Parathyroid adenoma (tissue), 2 donors: Measurements from ENCODE around the gene GRIA4.
A peak's percentile ranks its signal among the peaks of the same experiment; 100 is the strongest.

ENCODE experiments used
- H2AFZ ChIP-seq: fragments of 300-600 bp; sonication (generic); one replicate; pipeline ENCODE4 v1.7.0; 2017; ENCODE audit warnings: antibody characterized with exemption, mild to moderate bottlenecking
- H3K27ac ChIP-seq: fragments of 300-600 bp; sonication (generic); one replicate; pipeline ENCODE4 v1.7.0; 2017
- H3K27me3 ChIP-seq: fragments of 300-600 bp; sonication (generic); one replicate; pipeline ENCODE4 v1.7.0; 2017; ENCODE audit warnings: low read length; ENCODE audit not compliant: control insufficient read depth, insufficient read depth
- H3K36me3 ChIP-seq: fragments of 300-600 bp; sonication (generic); one replicate; pipeline ENCODE4 v1.7.0; 2017; ENCODE audit warnings: low read length; ENCODE audit not compliant: control insufficient read depth, insufficient read depth
- H3K4me1 ChIP-seq: fragments of 300-600 bp; sonication (generic); one replicate; pipeline ENCODE4 v1.7.0; 2017; ENCODE audit warnings: control low read depth
- H3K4me2 ChIP-seq: fragments of 300-600 bp; sonication (generic); one replicate; pipeline ENCODE4 v1.7.0; 2017; ENCODE audit warnings: low read length
- H3K4me3 ChIP-seq: fragments of 300-600 bp; sonication (generic); one replicate; pipeline ENCODE4 v1.7.0; 2017; ENCODE audit warnings: low read depth, low read length
- H3K79me2 ChIP-seq: fragments of 300-600 bp; sonication (generic); one replicate; pipeline ENCODE4 v1.7.0; 2017; ENCODE audit warnings: control low read depth
- H3K9ac ChIP-seq: fragments of 300-600 bp; sonication (generic); one replicate; pipeline ENCODE4 v1.7.0; 2017; ENCODE audit warnings: mild to moderate bottlenecking
- H3K9me3 ChIP-seq: fragments of 300-600 bp; sonication (generic); one replicate; pipeline ENCODE4 v1.7.0; 2017; ENCODE audit warnings: low read length; ENCODE audit not compliant: control insufficient read depth
- CTCF ChIP-seq: fragments of 300-600 bp; sonication (generic); IDR thresholded peaks from one replicate; pipeline ENCODE4 v1.7.0; 2017; ENCODE audit warnings: antibody characterized with exemption, mild to moderate bottlenecking
- donor health status: primary hyperparathyroidism.

GRIA4 gene

GRCh38 chr11:106021967-106022794 lies 412.3 kb downstream of the GRIA4 start, which contains the start of gene MSANTD4:
MSANTD4 (minus strand) TSS chr11:106022240; CDS start chr11:106010917, 11,323 bp downstream.
- H3K4me3 ChIP-seq = peak within 1 kb of the TSS; percentile 87
- H3K9me3 ChIP-seq = no peaks in the 10 kb centered on the region
- H3K9ac ChIP-seq = no peak within 1 kb of the TSS
- no peaks in the 10 kb centered on the region for H3K4me1 ChIP-seq
- no peaks in the 10 kb centered on the region for H3K27me3 ChIP-seq
- peak within 1 kb of the TSS; percentile 91 for H2AFZ ChIP-seq
- H3K4me2 ChIP-seq = peak within 1 kb of the TSS; percentile 74
- H3K27ac ChIP-seq = peak within 1 kb of the TSS; percentile 56
- H3K36me3 ChIP-seq = no peaks in the 10 kb centered on the region
- H3K79me2 ChIP-seq = peaks cover 5% of the 10 kb centered on the region
- no peak for TF ChIP-seq CTCF

GRCh38 chr11:106022795-106023275 lies 413.0 kb downstream of the GRIA4 start:
- Histone ChIP-seq H3K4me2 (peak overlapping the region; percentile 67), H3K4me1 (no peaks in the 10 kb centered on the region), H3K27me3 (no peaks in the 10 kb centered on the region), H3K27ac (peak overlapping the region; percentile 56), H2AFZ (peak overlapping the region; percentile 91), H3K79me2 (peaks cover 5% of the 10 kb centered on the region), H3K9ac (no peak overlapping the region), H3K9me3 (no peaks in the 10 kb centered on the region), H3K4me3 (peak overlapping the region; percentile 87), H3K36me3 (no peaks in the 10 kb centered on the region)
- no peak for TF ChIP-seq CTCF

- no peak overlapping the region for H3K4me3 ChIP-seq
- H2AFZ ChIP-seq = no peak overlapping the region
- H3K27ac ChIP-seq = no peak overlapping the region
- TF ChIP-seq CTCF = no peak
- no peaks in the 10 kb centered on the region for H3K9me3 ChIP-seq
- no peaks in the 10 kb centered on the region for H3K36me3 ChIP-seq
- no peaks in the 10 kb centered on the region for H3K4me1 ChIP-seq
- no peak overlapping the region for H3K4me2 ChIP-seq
- no peak overlapping the region for H3K9ac ChIP-seq
- no peaks in the 10 kb centered on the region for H3K27me3 ChIP-seq
- H3K79me2 ChIP-seq = no peaks in the 10 kb centered on the region
Measured at GRCh38 chr11:106030609-106031008, 420.7 kb downstream of the GRIA4 start.

GRCh38 chr11:106031202-106031810 lies 421.4 kb downstream of the GRIA4 start:
- Histone ChIP-seq H3K4me2 (no peak overlapping the region), H3K4me3 (no peak overlapping the region), H3K9ac (no peak overlapping the region), H3K27me3 (no peaks in the 10 kb centered on the region), H2AFZ (no peak overlapping the region), H3K27ac (no peak overlapping the region), H3K79me2 (no peaks in the 10 kb centered on the region), H3K4me1 (no peaks in the 10 kb centered on the region), H3K36me3 (no peaks in the 10 kb centered on the region), H3K9me3 (no peaks in the 10 kb centered on the region)
- TF ChIP-seq CTCF = no peak
